AG20443 (cell line): ENCODE measurements around the gene CDC73.
"Not testable (repeated sequence)": the region's sequence is repeated elsewhere in the genome, so short reads cannot be mapped to it uniquely, and the experiment has no call there.

ENCODE experiments used
- DNase-seq: peaks from one replicate; pipeline ENCODE4 v3.0.0; 2012; ENCODE audit warnings: low spot score, mixed read lengths

The CDC73 gene

DNA sequence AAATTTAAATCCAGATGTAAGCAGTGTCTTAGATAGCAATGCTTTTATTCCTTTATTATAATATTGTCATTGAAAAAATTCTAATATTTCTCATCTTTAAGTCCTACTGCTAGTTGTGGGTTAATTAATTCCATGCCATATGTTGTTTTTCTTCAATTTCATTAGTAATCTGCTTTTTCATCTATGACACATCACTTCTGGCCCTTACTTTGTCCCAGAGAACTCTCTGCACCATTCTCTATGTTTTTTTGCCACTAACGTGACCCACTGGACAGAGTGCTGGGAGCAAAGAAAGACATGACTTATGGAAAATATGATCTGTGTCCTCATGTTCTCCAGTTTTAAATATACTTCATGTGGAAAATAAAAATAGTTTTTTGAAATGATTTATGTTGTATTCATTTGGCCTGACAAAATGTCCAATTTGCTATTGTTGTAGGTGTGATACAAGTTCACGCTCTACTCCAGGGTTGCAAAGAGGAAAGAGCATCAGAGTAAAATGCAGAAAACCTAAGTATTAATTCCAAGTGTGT is 166.8 kb downstream of the CDC73 start:
- not testable (repeated sequence) for DNase-seq

DNA sequence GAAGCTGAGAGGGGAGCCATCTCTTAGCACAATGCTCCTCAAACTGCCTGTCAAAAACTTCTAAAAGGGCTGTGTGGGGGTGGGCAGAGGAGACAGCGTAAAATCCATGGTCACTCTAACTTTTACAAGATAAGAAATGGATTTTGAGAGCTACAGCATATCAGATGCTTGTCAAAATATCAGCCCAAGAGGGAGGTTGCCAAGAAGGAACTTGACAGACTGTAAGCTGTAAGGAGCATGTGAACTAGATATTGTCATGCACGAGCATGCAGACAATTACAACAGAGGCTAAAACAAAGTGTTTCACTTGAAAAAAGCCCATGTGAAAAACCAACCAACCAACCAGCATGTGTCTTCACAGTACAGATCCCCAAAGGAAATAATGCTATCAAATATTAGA is 171.9 kb downstream of the CDC73 start:
- no peak for DNase-seq

DNA sequence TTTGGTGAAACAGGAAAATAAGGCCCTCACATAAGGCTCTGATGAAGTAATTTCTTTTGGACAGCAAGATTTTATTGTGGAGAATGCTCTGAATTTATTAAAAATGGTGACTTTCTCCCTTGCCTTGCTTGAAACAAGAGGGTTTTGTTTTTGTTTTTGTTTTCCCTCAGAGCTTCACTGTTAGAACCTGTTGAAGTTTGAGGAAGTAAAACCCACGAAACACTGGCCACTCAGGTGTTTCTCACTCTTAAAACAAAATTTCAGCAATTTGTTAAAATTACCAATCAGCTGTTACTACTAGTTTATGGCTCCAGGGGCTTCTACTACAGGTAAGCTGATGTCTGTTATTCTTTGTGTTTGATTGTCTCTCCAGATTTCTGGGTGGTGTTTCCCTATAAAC is 177.2 kb downstream of the CDC73 start:
- DNase-seq, result no peak

DNA sequence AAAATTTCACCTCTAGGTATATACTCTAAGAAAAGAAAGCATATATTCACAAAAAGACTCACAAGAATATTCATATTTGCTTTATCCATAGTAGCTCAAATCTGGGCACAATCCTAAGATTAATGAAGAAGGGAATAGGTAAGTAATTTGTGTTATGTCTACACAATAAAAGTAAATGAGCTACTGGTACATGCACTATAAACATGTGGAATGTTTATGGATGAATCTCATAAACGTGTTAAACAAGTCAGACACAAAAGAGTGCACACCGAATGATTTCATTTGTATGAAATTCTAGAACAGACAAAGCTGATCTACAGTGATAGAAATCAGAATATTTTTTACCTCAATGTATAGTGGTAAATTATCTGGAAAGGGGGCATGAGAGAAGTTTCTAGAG is 179.9 kb downstream of the CDC73 start:
- no peak for DNase-seq

DNA sequence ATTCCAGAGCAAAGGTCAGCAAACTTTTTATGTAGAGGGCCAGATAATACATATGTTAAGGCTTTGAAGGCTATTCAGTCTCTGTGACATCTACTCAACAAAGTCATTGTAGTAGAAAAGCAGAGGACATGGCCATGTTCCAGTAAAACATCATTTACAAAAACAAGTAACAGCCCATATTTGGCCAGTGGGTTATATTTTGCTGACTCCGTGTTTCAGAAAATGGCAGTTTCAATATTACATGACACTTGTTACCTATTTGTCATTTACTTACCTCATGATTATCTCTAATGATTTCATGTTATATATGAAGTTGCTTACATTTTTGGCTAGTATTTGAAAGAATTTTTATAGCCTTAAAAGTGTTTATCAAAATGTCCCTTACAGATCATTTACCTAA is 182.0 kb downstream of the CDC73 start:
- DNase-seq, result no peak
